CD4-positive, alpha-beta T cell treated with Interleukin-12 subunit alpha and Interleukin-12 subunit beta, for 1 hour (primary cell): Measurements from ENCODE around the gene CDKAL1.
"Not testable (repeated sequence)": the region's sequence is repeated elsewhere in the genome, so short reads cannot be mapped to it uniquely, and the experiment has no call there.

ENCODE experiments used
- DNase-seq: peaks from one replicate; pipeline ENCODE4 v3.0.0-alpha.2; 2020

Gene CDKAL1

GRCh38 chr6:20755631-20756030, 221.4 kb downstream of the CDKAL1 start:
- no peak for DNase-seq

GRCh38 chr6:20756584-20757147, 222.4 kb downstream of the CDKAL1 start:
- DNase-seq = not testable (repeated sequence)

GRCh38 chr6:20757761-20758160, 223.5 kb downstream of the CDKAL1 start:
- DNase-seq = no peak

- no peak for DNase-seq
Measured at GRCh38 chr6:20763296-20763695, 229.0 kb downstream of the CDKAL1 start.

- DNase-seq = no peak
Measured at GRCh38 chr6:20769631-20770030, 235.4 kb downstream of the CDKAL1 start.

GRCh38 chr6:20770773-20771172, 236.5 kb downstream of the CDKAL1 start:
- no peak for DNase-seq

- DNase-seq = no peak
Measured at GRCh38 chr6:20771409-20771808, 237.2 kb downstream of the CDKAL1 start.

GRCh38 chr6:20773822-20774221, 239.6 kb downstream of the CDKAL1 start:
- DNase-seq = no peak

GRCh38 chr6:20775981-20776380, 241.7 kb downstream of the CDKAL1 start:
- DNase-seq = no peak

GRCh38 chr6:20777801-20778200, 243.5 kb downstream of the CDKAL1 start:
- DNase-seq = no peak

- DNase-seq = no peak
Measured at GRCh38 chr6:20778459-20778858, 244.2 kb downstream of the CDKAL1 start.

- no peak for DNase-seq
Measured at GRCh38 chr6:20778912-20779311, 244.7 kb downstream of the CDKAL1 start.

GRCh38 chr6:20789162-20789561, 254.9 kb downstream of the CDKAL1 start:
- DNase-seq = no peak

GRCh38 chr6:20790032-20790791, 256.0 kb downstream of the CDKAL1 start:
- DNase-seq = no peak

GRCh38 chr6:20791074-20791473, 256.8 kb downstream of the CDKAL1 start:
- DNase-seq = no peak

GRCh38 chr6:20791944-20792343, 257.7 kb downstream of the CDKAL1 start:
- DNase-seq = no peak

GRCh38 chr6:20793174-20793573, 258.9 kb downstream of the CDKAL1 start:
- no peak for DNase-seq

GRCh38 chr6:20797597-20797996, 263.3 kb downstream of the CDKAL1 start:
- no peak for DNase-seq

- no peak for DNase-seq
Measured at GRCh38 chr6:20800229-20800628, 266.0 kb downstream of the CDKAL1 start.

GRCh38 chr6:20800653-20801052, 266.4 kb downstream of the CDKAL1 start:
- no peak for DNase-seq

- no peak for DNase-seq
Measured at GRCh38 chr6:20801595-20801994, 267.3 kb downstream of the CDKAL1 start.

GRCh38 chr6:20802596-20802995, 268.3 kb downstream of the CDKAL1 start:
- no peak for DNase-seq

GRCh38 chr6:20805021-20805420, 270.8 kb downstream of the CDKAL1 start:
- DNase-seq = no peak

- no peak for DNase-seq
Measured at GRCh38 chr6:20806669-20807068, 272.4 kb downstream of the CDKAL1 start.

GRCh38 chr6:20808439-20808838, 274.2 kb downstream of the CDKAL1 start:
- DNase-seq = no peak
